Fibroblast of lung (primary cell): Measurements from ENCODE around the gene EEPD1. TPM values are rescaled to one million over a fixed set of nuclear protein-coding genes. Genes with fewer than 3 reads are reported as not detected.
A peak's percentile ranks its signal among the peaks of the same experiment; 100 is the strongest.

Experiments
- DNase-seq, 2 donors: peaks; one replicate each; pipeline versions ENCODE4 v3.0.0 to v3.0.0-alpha.2; 2010; ENCODE audit warnings: low read depth in 2 of 2
- H2AFZ ChIP-seq: 2 replicates; pipeline ENCODE4 v1.5.1; 2012; ENCODE audit warnings: low read length, control low read depth, inconsistent platforms
- H3K27ac ChIP-seq: 2 replicates; pipeline ENCODE4 v1.5.1; 2011; ENCODE audit warnings: low read length, control low read depth; ENCODE audit not compliant: insufficient read depth
- H3K27me3 ChIP-seq: 2 replicates; pipeline ENCODE4 v1.5.1; 2011; ENCODE audit warnings: mild to moderate bottlenecking, low read length; ENCODE audit not compliant: control insufficient read depth, insufficient read depth
- H3K36me3 ChIP-seq: 2 replicates; pipeline ENCODE4 v1.5.1; 2011; ENCODE audit warnings: low read length; ENCODE audit not compliant: control insufficient read depth, insufficient read depth
- H3K4me1 ChIP-seq: 2 replicates; pipeline ENCODE4 v1.5.1; 2011; ENCODE audit warnings: low read length; ENCODE audit not compliant: control insufficient read depth, insufficient read depth; ENCODE audit errors: extremely low read depth
- H3K4me2 ChIP-seq: 2 replicates; pipeline ENCODE4 v1.5.1; 2011; ENCODE audit warnings: low read length, control low read depth; ENCODE audit not compliant: insufficient read depth; ENCODE audit errors: extremely low read depth
- H3K4me3 ChIP-seq, 4 experiments: fragments of 200-600 bp in 1 of 4; sonication (generic) in 1 of 4; replicated peaks in 1 of 4; 2 replicates each; pipeline ENCODE4 v1.5.1; 2011 to 2016; ENCODE audit warnings: low read length in 4 of 4, low read depth in 3 of 4, mild to moderate bottlenecking in 3 of 4, control low read depth in 2 of 4, inconsistent platforms in 1 of 4, mixed read lengths in 1 of 4; ENCODE audit not compliant: insufficient read depth in 1 of 4; ENCODE audit errors: control extremely low read depth in 1 of 4
- H3K79me2 ChIP-seq: 2 replicates; pipeline ENCODE4 v1.5.1; 2012; ENCODE audit warnings: mild to moderate bottlenecking, low read length, inconsistent platforms; ENCODE audit not compliant: control insufficient read depth, insufficient read depth
- H3K9ac ChIP-seq: 2 replicates; pipeline ENCODE4 v1.5.1; 2011; ENCODE audit warnings: mild to moderate bottlenecking, low read length, control low read depth; ENCODE audit not compliant: insufficient read depth
- H3K9me3 ChIP-seq: 2 replicates; pipeline ENCODE4 v1.5.1; 2012; ENCODE audit warnings: low read depth, low read length; ENCODE audit not compliant: control insufficient read depth, insufficient read depth
- H4K20me1 ChIP-seq: 2 replicates; pipeline ENCODE4 v1.5.1; 2011; ENCODE audit warnings: low read length; ENCODE audit not compliant: control insufficient read depth, insufficient read depth; ENCODE audit errors: extremely low read depth
- EZH2 ChIP-seq: IDR thresholded peaks from 2 replicates; pipeline ENCODE4 v1.5.1; 2012; ENCODE audit warnings: low read length, control low read depth, mild to moderate bottlenecking; ENCODE audit errors: missing control alignments
- polyA plus RNA-seq, 2 donors: library from polyadenylated mRNA; depleted of rRNA in 1 of 2; stranded (reverse) in 1 of 2; unstranded in 1 of 2; fragments of >200 nt; gene quantifications; 2 replicates each; pipeline ENCODE4 v1.2.1, GENCODE V29; 2011 to 2012; ENCODE audit warnings: missing spikeins in 1 of 2
- total RNA-seq: library from RNA; depleted of rRNA; stranded (reverse); fragments of >200 nt; gene quantifications from 2 replicates; pipeline ENCODE4 v1.2.1, GENCODE V29; 2014
- TF ChIP-seq, protein P1 (sequence below), 2 donors: IDR thresholded peaks in 1 of 2; conservative IDR thresholded peaks in 1 of 2; 1 replicate in 1 of 2; 2 replicates in 1 of 2; pipeline ENCODE4 v1.5.1; 2011 to 2012; ENCODE audit warnings: low read length in 2 of 2, control low read depth in 1 of 2, inconsistent platforms in 1 of 2, low read depth in 1 of 2, mild to moderate bottlenecking in 1 of 2

The EEPD1 gene
- total and polyA plus RNA-seq, 2 donors (not counting 1 experiment from before 2014, with no cell fraction given): 8.4 to 15.9 TPM

DNA sequence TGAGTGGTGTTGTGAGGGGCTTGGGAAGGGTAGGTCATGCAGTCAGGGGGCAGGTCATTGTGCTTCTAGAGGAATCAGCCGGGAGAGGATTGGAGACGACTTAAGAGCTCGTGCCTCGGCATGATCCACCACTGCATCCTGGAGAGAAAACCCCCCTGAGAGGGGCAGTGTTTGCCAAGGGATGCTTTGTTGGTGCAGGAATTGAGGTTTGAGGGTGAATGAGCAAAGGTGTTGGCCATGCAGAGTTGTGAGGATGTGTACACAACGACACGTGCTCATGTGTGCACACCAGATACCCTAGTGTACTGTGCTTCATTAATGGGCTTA is 151.0 kb downstream of the EEPD1 start:
- Histone ChIP-seq H3K27me3 (peaks cover 2% of the 10 kb centered on the region), H2AFZ (no peak overlapping the region), H3K36me3 (no peaks in the 10 kb centered on the region), H3K9ac (no peak overlapping the region), H3K4me1 (peaks cover 19% of the 10 kb centered on the region), H3K4me2 (peak overlapping the region; percentile 70), H3K79me2 (no peaks in the 10 kb centered on the region), H4K20me1 (no peaks in the 10 kb centered on the region), H3K27ac (no peak overlapping the region), H3K9me3 (no peaks in the 10 kb centered on the region), H3K4me3 (no peak overlapping the region)
- TF ChIP-seq EZH2: no peak
- TF ChIP-seq, protein P1, sequence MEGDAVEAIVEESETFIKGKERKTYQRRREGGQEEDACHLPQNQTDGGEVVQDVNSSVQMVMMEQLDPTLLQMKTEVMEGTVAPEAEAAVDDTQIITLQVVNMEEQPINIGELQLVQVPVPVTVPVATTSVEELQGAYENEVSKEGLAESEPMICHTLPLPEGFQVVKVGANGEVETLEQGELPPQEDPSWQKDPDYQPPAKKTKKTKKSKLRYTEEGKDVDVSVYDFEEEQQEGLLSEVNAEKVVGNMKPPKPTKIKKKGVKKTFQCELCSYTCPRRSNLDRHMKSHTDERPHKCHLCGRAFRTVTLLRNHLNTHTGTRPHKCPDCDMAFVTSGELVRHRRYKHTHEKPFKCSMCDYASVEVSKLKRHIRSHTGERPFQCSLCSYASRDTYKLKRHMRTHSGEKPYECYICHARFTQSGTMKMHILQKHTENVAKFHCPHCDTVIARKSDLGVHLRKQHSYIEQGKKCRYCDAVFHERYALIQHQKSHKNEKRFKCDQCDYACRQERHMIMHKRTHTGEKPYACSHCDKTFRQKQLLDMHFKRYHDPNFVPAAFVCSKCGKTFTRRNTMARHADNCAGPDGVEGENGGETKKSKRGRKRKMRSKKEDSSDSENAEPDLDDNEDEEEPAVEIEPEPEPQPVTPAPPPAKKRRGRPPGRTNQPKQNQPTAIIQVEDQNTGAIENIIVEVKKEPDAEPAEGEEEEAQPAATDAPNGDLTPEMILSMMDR (conservative IDR thresholded peaks at IDR 0.05 in 1 of 2, IDR thresholded peaks at IDR 0.05 in 1 of 2; ENCODE audit: low read depth in 1 of 2, low read length in 2 of 2): no peak
- no peak for DNase-seq

DNA sequence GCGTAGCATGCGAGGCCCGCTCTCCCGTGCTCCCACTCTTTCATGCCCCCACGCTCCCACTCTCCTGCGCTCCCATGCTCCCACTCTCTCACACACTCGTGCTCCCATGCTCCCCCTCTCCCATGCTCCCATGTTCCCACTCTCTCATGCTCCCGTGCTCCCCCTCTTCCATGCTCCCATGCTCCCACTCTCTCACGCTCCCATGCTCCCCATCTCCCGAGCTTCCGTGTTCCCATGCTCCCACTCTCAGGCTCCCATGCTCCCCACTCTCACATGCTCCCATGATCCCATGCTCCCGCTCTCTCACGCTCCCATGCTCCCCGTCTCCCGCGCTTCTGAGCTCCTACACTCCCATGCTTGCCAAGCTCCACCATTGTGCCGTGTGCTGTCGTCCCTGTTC is 152.2 kb downstream of the EEPD1 start:
- no peaks in the 10 kb centered on the region for H3K79me2 ChIP-seq
- no peak overlapping the region for H3K4me2 ChIP-seq
- no peaks in the 10 kb centered on the region for H3K9me3 ChIP-seq
- no peak for TF ChIP-seq EZH2
- TF ChIP-seq, protein P1 (conservative IDR thresholded peaks at IDR 0.05 in 1 of 2, IDR thresholded peaks at IDR 0.05 in 1 of 2; ENCODE audit: low read depth in 1 of 2, low read length in 2 of 2): no peak
- no peaks in the 10 kb centered on the region for H3K36me3 ChIP-seq
- no peak overlapping the region for H3K9ac ChIP-seq
- H2AFZ ChIP-seq: no peak overlapping the region
- H3K27me3 ChIP-seq: peaks cover 2% of the 10 kb centered on the region
- DNase-seq: no peak
- no peak overlapping the region for H3K4me3 ChIP-seq
- H3K4me1 ChIP-seq: peaks cover 19% of the 10 kb centered on the region
- H3K27ac ChIP-seq: no peak overlapping the region
- no peaks in the 10 kb centered on the region for H4K20me1 ChIP-seq

DNA sequence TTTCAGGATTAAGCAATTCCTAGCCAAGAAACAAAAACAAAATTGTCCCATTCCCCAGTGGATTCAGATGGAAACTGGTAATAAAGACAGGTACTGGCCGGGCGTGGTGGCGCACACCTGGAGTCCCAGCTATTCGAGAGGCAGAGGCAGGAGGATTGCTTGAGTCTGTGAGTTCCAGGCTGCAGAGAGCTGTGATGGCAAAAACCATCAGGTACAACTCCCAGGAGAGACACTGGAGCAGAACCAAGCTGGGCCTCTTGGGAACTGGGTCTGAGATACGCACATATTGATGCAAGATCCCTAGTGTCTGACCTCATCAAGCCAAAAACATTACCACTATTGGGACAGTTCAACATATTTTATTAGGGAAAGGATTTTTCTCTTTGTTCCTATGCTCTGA is 152.6 kb downstream of the EEPD1 start:
- TF ChIP-seq, protein P1 (conservative IDR thresholded peaks at IDR 0.05 in 1 of 2, IDR thresholded peaks at IDR 0.05 in 1 of 2; ENCODE audit: low read depth in 1 of 2, low read length in 2 of 2): no peak
- no peak for TF ChIP-seq EZH2
- Histone ChIP-seq H2AFZ (no peak overlapping the region), H3K9ac (no peak overlapping the region), H3K79me2 (no peaks in the 10 kb centered on the region), H3K4me2 (no peak overlapping the region), H3K9me3 (no peaks in the 10 kb centered on the region), H3K27me3 (peaks cover 2% of the 10 kb centered on the region), H4K20me1 (no peaks in the 10 kb centered on the region), H3K4me1 (peaks cover 19% of the 10 kb centered on the region), H3K4me3 (no peak overlapping the region), H3K36me3 (no peaks in the 10 kb centered on the region), H3K27ac (no peak overlapping the region)
- no peak for DNase-seq
